ENCODE results near the gene HDAC7.

Gene HDAC7

DNA sequence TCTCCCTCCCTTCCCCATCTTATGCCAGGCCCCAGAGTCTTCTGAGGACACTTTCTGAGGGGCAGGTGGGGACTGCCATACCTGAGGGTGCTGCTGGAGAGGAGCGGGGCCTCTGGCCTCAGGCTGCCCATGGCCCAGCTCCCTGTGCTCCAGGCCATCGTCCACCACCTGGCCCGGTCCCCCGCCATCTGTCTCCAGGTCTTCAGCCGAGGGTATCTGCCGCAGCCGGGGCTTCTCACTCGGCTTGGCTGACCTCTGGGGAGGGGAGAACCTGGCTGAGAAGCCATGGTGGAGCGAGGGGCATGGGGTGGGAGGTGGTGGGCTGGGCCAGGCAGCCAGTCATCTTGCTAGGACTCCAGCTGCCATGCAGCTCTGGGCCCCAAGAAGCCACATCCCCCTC, 25.0 kb downstream of the HDAC7 start:
- Histone ChIP-seq H3K79me2 (ENCODE audit: insufficient read depth, low read length) (peaks cover 9% of the 10 kb centered on the region; the same call in 1 of the 2 replicates), H3K9ac (ENCODE audit: low read depth, low read length, poor library complexity, severe bottlenecking) (no peak overlapping the region), H3K9me2 (replicated peaks; ENCODE audit: low read depth, low read length) (no peaks in the 10 kb centered on the region), H3K4me1 (ENCODE audit: insufficient read depth, low read length, poor library complexity, severe bottlenecking) (no peaks in the 10 kb centered on the region), H3K9me3 (ENCODE audit: insufficient read depth, low read depth, low read length) (no peaks in the 10 kb centered on the region), H3K27me3 (ENCODE audit: insufficient read depth, low read length, poor library complexity, severe bottlenecking) (no peaks in the 10 kb centered on the region), H2AFZ (ENCODE audit: low read length) (no peak overlapping the region), H4K20me1 (ENCODE audit: insufficient read depth, low read length, poor library complexity, severe bottlenecking) (peaks cover 10% of the 10 kb centered on the region), H3K4me2 (ENCODE audit: low read depth, low read length, poor library complexity, severe bottlenecking) (no peak overlapping the region), H3K36me3 (ENCODE audit: insufficient read depth, low read length) (peaks cover 85% of the 10 kb centered on the region; the same call in 1 of the 2 replicates), H3F3A (ENCODE audit: low read depth) (no peaks in the 10 kb centered on the region), H3K4me3 (ENCODE audit: low read length, poor library complexity, severe bottlenecking) (no peak overlapping the region)
- TF ChIP-seq EZH2phosphoT487 (IDR thresholded peaks at IDR 0.05; ENCODE audit: borderline replicate concordance): no peak
- TF ChIP-seq, protein P1, sequence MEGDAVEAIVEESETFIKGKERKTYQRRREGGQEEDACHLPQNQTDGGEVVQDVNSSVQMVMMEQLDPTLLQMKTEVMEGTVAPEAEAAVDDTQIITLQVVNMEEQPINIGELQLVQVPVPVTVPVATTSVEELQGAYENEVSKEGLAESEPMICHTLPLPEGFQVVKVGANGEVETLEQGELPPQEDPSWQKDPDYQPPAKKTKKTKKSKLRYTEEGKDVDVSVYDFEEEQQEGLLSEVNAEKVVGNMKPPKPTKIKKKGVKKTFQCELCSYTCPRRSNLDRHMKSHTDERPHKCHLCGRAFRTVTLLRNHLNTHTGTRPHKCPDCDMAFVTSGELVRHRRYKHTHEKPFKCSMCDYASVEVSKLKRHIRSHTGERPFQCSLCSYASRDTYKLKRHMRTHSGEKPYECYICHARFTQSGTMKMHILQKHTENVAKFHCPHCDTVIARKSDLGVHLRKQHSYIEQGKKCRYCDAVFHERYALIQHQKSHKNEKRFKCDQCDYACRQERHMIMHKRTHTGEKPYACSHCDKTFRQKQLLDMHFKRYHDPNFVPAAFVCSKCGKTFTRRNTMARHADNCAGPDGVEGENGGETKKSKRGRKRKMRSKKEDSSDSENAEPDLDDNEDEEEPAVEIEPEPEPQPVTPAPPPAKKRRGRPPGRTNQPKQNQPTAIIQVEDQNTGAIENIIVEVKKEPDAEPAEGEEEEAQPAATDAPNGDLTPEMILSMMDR (conservative IDR thresholded peaks at IDR 0.05; ENCODE audit: low read length): no peak

DNA sequence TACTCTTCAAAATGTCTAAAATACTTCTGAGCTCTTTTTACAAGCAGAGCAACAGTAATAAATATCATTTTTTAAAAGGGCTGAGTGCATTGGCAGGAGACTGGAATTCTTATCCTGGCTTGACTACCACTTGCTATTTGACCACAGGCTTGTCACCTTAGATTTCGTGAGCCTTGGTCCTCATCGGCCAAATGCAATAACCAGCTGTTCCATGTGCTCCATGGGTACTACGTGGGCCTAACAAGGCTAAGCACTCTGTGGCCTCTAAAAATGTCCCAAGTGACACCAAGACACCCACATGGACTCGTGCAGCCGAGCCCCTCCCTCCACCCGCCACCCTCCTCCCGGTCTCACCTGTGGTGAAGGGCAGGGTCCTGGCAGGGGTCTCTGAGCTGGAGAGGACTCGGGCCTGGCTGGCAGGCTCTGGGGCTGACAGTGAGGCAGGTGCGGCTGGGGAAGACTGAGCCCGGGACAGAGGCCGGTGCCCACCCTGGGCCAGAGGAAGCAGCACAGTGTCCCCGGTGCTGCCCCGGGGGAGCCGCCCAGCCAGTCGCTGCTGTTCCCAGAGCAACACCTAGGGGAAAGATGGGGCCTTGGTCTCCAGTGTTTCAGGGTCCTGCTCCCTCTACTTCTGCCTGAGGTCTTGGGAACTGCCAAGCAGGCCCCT, 26.6 kb downstream of the HDAC7 start:
- H3K9ac ChIP-seq (ENCODE audit: low read depth, low read length, poor library complexity, severe bottlenecking): no peak overlapping the region
- no peaks in the 10 kb centered on the region for H3K4me1 ChIP-seq (ENCODE audit: insufficient read depth, low read length, poor library complexity, severe bottlenecking)
- no peak overlapping the region for H2AFZ ChIP-seq (ENCODE audit: low read length)
- H3K27me3 ChIP-seq (ENCODE audit: insufficient read depth, low read length, poor library complexity, severe bottlenecking): no peaks in the 10 kb centered on the region
- TF ChIP-seq, protein P1 (conservative IDR thresholded peaks at IDR 0.05; ENCODE audit: low read length): no peak
- no peak for TF ChIP-seq EZH2phosphoT487 (IDR thresholded peaks at IDR 0.05; ENCODE audit: borderline replicate concordance)
- no peaks in the 10 kb centered on the region for H3F3A ChIP-seq (ENCODE audit: low read depth)
- H3K4me3 ChIP-seq (ENCODE audit: low read length, poor library complexity, severe bottlenecking): no peak overlapping the region
- no peaks in the 10 kb centered on the region for H3K79me2 ChIP-seq (ENCODE audit: insufficient read depth, low read length)
- no peak overlapping the region for H3K4me2 ChIP-seq (ENCODE audit: low read depth, low read length, poor library complexity, severe bottlenecking)
- no peaks in the 10 kb centered on the region for H4K20me1 ChIP-seq (ENCODE audit: insufficient read depth, low read length, poor library complexity, severe bottlenecking)
- no peaks in the 10 kb centered on the region for H3K9me2 ChIP-seq (replicated peaks; ENCODE audit: low read depth, low read length)
- H3K36me3 ChIP-seq (ENCODE audit: insufficient read depth, low read length): peaks cover 99% of the 10 kb centered on the region; the same call in 1 of the 2 replicates
- H3K9me3 ChIP-seq (ENCODE audit: insufficient read depth, low read depth, low read length): no peaks in the 10 kb centered on the region

DNA sequence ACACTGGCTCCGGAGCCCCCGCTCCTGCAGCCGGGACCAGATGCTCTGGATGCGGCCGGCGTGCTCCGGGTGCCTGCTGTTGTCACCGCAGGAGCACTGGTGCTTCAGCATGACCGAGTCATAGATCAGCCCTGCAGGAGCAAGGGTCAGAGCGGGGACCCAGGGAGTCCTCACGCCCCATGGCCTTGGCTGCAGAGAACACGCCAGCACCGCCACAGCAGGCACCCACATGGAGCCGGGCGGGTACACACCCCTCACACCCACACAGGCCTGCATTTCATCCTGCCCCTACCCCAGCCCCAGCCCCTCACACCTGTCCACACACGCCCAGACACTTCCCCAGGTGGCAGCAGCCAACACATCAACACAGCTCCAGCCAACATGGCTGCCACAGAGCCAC, 27.8 kb downstream of the HDAC7 start:
- TF ChIP-seq, protein P1 (conservative IDR thresholded peaks at IDR 0.05; ENCODE audit: low read length): no peak
- no peak for TF ChIP-seq EZH2phosphoT487 (IDR thresholded peaks at IDR 0.05; ENCODE audit: borderline replicate concordance)
- Histone ChIP-seq H3K79me2 (ENCODE audit: insufficient read depth, low read length) (no peaks in the 10 kb centered on the region), H4K20me1 (ENCODE audit: insufficient read depth, low read length, poor library complexity, severe bottlenecking) (no peaks in the 10 kb centered on the region), H3K9ac (ENCODE audit: low read depth, low read length, poor library complexity, severe bottlenecking) (no peak overlapping the region), H3K4me1 (ENCODE audit: insufficient read depth, low read length, poor library complexity, severe bottlenecking) (no peaks in the 10 kb centered on the region), H2AFZ (ENCODE audit: low read length) (no peak overlapping the region), H3K9me2 (replicated peaks; ENCODE audit: low read depth, low read length) (no peaks in the 10 kb centered on the region), H3K4me2 (ENCODE audit: low read depth, low read length, poor library complexity, severe bottlenecking) (no peak overlapping the region), H3K4me3 (ENCODE audit: low read length, poor library complexity, severe bottlenecking) (no peak overlapping the region), H3K27me3 (ENCODE audit: insufficient read depth, low read length, poor library complexity, severe bottlenecking) (no peaks in the 10 kb centered on the region), H3K9me3 (ENCODE audit: insufficient read depth, low read depth, low read length) (no peaks in the 10 kb centered on the region), H3K36me3 (ENCODE audit: insufficient read depth, low read length) (peaks cover 99% of the 10 kb centered on the region), H3F3A (ENCODE audit: low read depth) (no peaks in the 10 kb centered on the region)
